ENCODE results near the gene MDM1.

The MDM1 gene

GRCh38 chr12:68270358-68270757 is 61.8 kb downstream of the MDM1 start:
- DNase-seq, result no peak

GRCh38 chr12:68269779-68270178 is 62.4 kb downstream of the MDM1 start:
- no peak for DNase-seq

- no peak for DNase-seq
Measured at GRCh38 chr12:68268967-68269366, 63.2 kb downstream of the MDM1 start.

- DNase-seq, result no peak
Measured at GRCh38 chr12:68267892-68268396, 64.2 kb downstream of the MDM1 start.

GRCh38 chr12:68264857-68265256 is 67.3 kb downstream of the MDM1 start:
- no peak for DNase-seq

GRCh38 chr12:68264158-68264855 is 67.9 kb downstream of the MDM1 start:
- no peak for DNase-seq

- DNase-seq, result no peak
Measured at GRCh38 chr12:68263366-68263765, 68.8 kb downstream of the MDM1 start.

- no peak for DNase-seq
Measured at GRCh38 chr12:68261896-68262295, 70.3 kb downstream of the MDM1 start.

- DNase-seq, result no peak
Measured at GRCh38 chr12:68260153-68260552, 72.0 kb downstream of the MDM1 start.

- DNase-seq, result no peak
Measured at GRCh38 chr12:68259318-68259940, 72.7 kb downstream of the MDM1 start.

- no peak for DNase-seq
Measured at GRCh38 chr12:68253504-68253903, 78.7 kb downstream of the MDM1 start, which contains the start of gene IL22. Gene IL22 (minus strand): TSS chr12:68253604. CDS start chr12:68253448, 156 bp downstream.

GRCh38 chr12:68252077-68252476 is 80.1 kb downstream of the MDM1 start:
- DNase-seq, result no peak

GRCh38 chr12:68250454-68250853 is 81.7 kb downstream of the MDM1 start:
- DNase-seq, result no peak

- DNase-seq, result no peak
Measured at GRCh38 chr12:68247785-68248184, 84.4 kb downstream of the MDM1 start.

- no peak for DNase-seq
Measured at GRCh38 chr12:68246350-68246749, 85.8 kb downstream of the MDM1 start.

- DNase-seq, result no peak
Measured at GRCh38 chr12:68245180-68246021, 86.8 kb downstream of the MDM1 start.

Data from activated gamma-delta T cell (primary cell).